ENCODE measurements around the gene PAEP. TPM values are rescaled to one million over a fixed set of nuclear protein-coding genes. Genes with fewer than 3 reads are reported as not detected.

The PAEP gene
- total RNA-seq, 5 donors from 2014 or later (not counting 1 experiment from before 2014, with no cell fraction given), result not detected

GRCh38 chr9:135555203-135555602 is 6.4 kb upstream of the PAEP start:
- Histone ChIP-seq H3K4me3 (ENCODE audit: control insufficient read depth in 1 of 2, extremely low read depth in 1 of 2, low read length in 1 of 2) (no peak overlapping the region), H3K27ac (ENCODE audit: low read length) (no peak overlapping the region), H3K9me3 (no peaks in the 10 kb centered on the region), H3K36me3 (ENCODE audit: control insufficient read depth in 2 of 2, extremely low read depth in 1 of 2, insufficient read depth in 1 of 2, low read length in 1 of 2) (no peaks in the 10 kb centered on the region), H3K4me1 (ENCODE audit: control insufficient read depth in 1 of 2, extremely low read depth in 1 of 2, insufficient read depth in 2 of 2, low read length in 2 of 2) (no peaks in the 10 kb centered on the region), H3K27me3 (replicated peaks in 1 of 2; ENCODE audit: control insufficient read depth in 2 of 2, extremely low read depth in 1 of 2, insufficient read depth in 2 of 2, low read length in 1 of 2) (peaks cover 0 to 23% of the 10 kb centered on the region in 2 experiments)
- ATAC-seq (replicated peaks in 1 of 4) (no peak), DNase-seq (no peak)
- no peaks in the 10 kb centered on the region for H3K4me1 Mint-ChIP-seq
- peaks cover 7 to 17% of the 10 kb centered on the region in 2 donors for H3K27me3 Mint-ChIP-seq
- no peak overlapping the region for H3K27ac Mint-ChIP-seq
- 90% methylated on average over 4 of the region's 5 CpGs for WGBS (ENCODE audit: insufficient coverage)
- no peak overlapping the region for H3K4me3 Mint-ChIP-seq
- no peaks in the 10 kb centered on the region for H3K9me3 Mint-ChIP-seq
- H3K36me3 Mint-ChIP-seq, result no peaks in the 10 kb centered on the region
- POLR2A ChIA-PET, result no interaction called here
- CTCF ChIA-PET, result no interaction called here

GRCh38 chr9:135555910-135556309 is 5.6 kb upstream of the PAEP start:
- 66% methylated on average over 13 of the region's 16 CpGs for WGBS (ENCODE audit: insufficient coverage)
- no peaks in the 10 kb centered on the region for H3K36me3 Mint-ChIP-seq
- H3K27ac Mint-ChIP-seq, result no peak overlapping the region
- H3K27me3 Mint-ChIP-seq, result peaks cover 12 to 15% of the 10 kb centered on the region in 2 donors
- no peaks in the 10 kb centered on the region for H3K4me1 Mint-ChIP-seq
- ATAC-seq (replicated peaks in 1 of 4) (no peak), DNase-seq (no peak)
- no peak overlapping the region for H3K4me3 ChIP-seq (ENCODE audit: control insufficient read depth in 1 of 2, extremely low read depth in 1 of 2, low read length in 1 of 2)
- H3K4me3 Mint-ChIP-seq, result no peak overlapping the region
- no peaks in the 10 kb centered on the region for H3K9me3 Mint-ChIP-seq
- H3K27ac ChIP-seq (ENCODE audit: low read length), result no peak overlapping the region
- CTCF ChIA-PET, result no interaction called here
- no peaks in the 10 kb centered on the region for H3K36me3 ChIP-seq (ENCODE audit: control insufficient read depth in 2 of 2, extremely low read depth in 1 of 2, insufficient read depth in 1 of 2, low read length in 1 of 2)
- POLR2A ChIA-PET, result no interaction called here
- peaks cover 0 to 18% of the 10 kb centered on the region in 2 experiments for H3K27me3 ChIP-seq (replicated peaks in 1 of 2; ENCODE audit: control insufficient read depth in 2 of 2, extremely low read depth in 1 of 2, insufficient read depth in 2 of 2, low read length in 1 of 2)
- no peaks in the 10 kb centered on the region for H3K9me3 ChIP-seq
- H3K4me1 ChIP-seq (ENCODE audit: control insufficient read depth in 1 of 2, extremely low read depth in 1 of 2, insufficient read depth in 2 of 2, low read length in 2 of 2), result no peaks in the 10 kb centered on the region

- peaks cover 0 to 38% of the 10 kb centered on the region in 2 experiments for H3K27me3 ChIP-seq (replicated peaks in 1 of 2; ENCODE audit: control insufficient read depth in 2 of 2, extremely low read depth in 1 of 2, insufficient read depth in 2 of 2, low read length in 1 of 2)
- no peaks in the 10 kb centered on the region for H3K36me3 Mint-ChIP-seq
- no peak for ATAC-seq (replicated peaks in 1 of 4)
- H3K36me3 ChIP-seq (ENCODE audit: control insufficient read depth in 2 of 2, extremely low read depth in 1 of 2, insufficient read depth in 1 of 2, low read length in 1 of 2), result no peaks in the 10 kb centered on the region
- 67% methylated on average over 7 of the region's 11 CpGs for WGBS (ENCODE audit: insufficient coverage)
- H3K27me3 Mint-ChIP-seq, result peaks cover 10 to 29% of the 10 kb centered on the region in 2 donors
- no peak overlapping the region for H3K4me3 Mint-ChIP-seq
- no peaks in the 10 kb centered on the region for H3K4me1 ChIP-seq (ENCODE audit: control insufficient read depth in 1 of 2, extremely low read depth in 1 of 2, insufficient read depth in 2 of 2, low read length in 2 of 2)
- CTCF ChIA-PET, result interaction anchor here in 1 of 2 donors (0.7 kb wide), 1 partner anchor 61 kb away, joined by 4 read pairs; no protein-coding TSS in a partner anchor
- H3K9me3 ChIP-seq, result no peaks in the 10 kb centered on the region
- POLR2A ChIA-PET, result no interaction called here
- no peaks in the 10 kb centered on the region for H3K9me3 Mint-ChIP-seq
- H3K27ac Mint-ChIP-seq, result no peak overlapping the region
- no peaks in the 10 kb centered on the region for H3K4me1 Mint-ChIP-seq
- no peak overlapping the region for H3K4me3 ChIP-seq (ENCODE audit: control insufficient read depth in 1 of 2, extremely low read depth in 1 of 2, low read length in 1 of 2)
- H3K27ac ChIP-seq (ENCODE audit: low read length), result no peak overlapping the region
- DNase-seq, result no peak
These were observed 1.9 kb upstream of the PAEP start for GRCh38 chr9:135559606-135560005.

DNA sequence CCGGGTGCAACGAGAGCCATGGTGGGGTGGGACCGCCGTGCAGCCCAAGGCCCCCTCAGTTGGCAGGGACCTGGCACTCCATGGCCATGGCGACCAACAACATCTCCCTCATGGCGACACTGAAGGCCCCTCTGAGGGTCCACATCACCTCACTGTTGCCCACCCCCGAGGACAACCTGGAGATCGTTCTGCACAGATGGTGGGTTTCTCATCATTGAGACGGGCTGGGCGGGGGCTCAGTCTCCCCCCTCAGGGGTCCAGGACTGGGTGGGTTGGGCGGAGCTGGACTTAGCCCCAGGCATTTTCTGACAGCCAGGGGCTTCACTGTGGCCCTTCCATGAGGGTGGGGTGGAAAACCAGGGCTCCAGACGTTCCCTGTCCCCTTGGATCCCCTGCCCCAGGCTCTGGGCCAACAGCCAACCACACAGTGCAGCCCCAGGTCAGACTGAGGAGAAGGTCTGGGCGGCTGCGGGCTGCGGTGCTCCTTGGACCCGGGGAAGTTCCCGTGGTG is 734 bp downstream of the PAEP start:
- no peak for ATAC-seq (replicated peaks in 1 of 4)
- ChIA-PET POLR2A (no interaction called here), CTCF (no interaction called here)
- Mint-ChIP-seq H3K4me1 (no peaks in the 10 kb centered on the region), H3K9me3 (no peaks in the 10 kb centered on the region), H3K4me3 (no peak overlapping the region), H3K27ac (no peak overlapping the region), H3K27me3 (peaks cover 17 to 44% of the 10 kb centered on the region in 2 donors), H3K36me3 (no peaks in the 10 kb centered on the region)
- Histone ChIP-seq H3K27me3 (replicated peaks in 1 of 2; ENCODE audit: control insufficient read depth in 2 of 2, extremely low read depth in 1 of 2, insufficient read depth in 2 of 2, low read length in 1 of 2) (peaks cover 0 to 53% of the 10 kb centered on the region in 2 experiments), H3K9me3 (no peaks in the 10 kb centered on the region), H3K27ac (ENCODE audit: low read length) (no peak overlapping the region), H3K4me1 (ENCODE audit: control insufficient read depth in 1 of 2, extremely low read depth in 1 of 2, insufficient read depth in 2 of 2, low read length in 2 of 2) (no peaks in the 10 kb centered on the region), H3K36me3 (ENCODE audit: control insufficient read depth in 2 of 2, extremely low read depth in 1 of 2, insufficient read depth in 1 of 2, low read length in 1 of 2) (no peaks in the 10 kb centered on the region), H3K4me3 (ENCODE audit: control insufficient read depth in 1 of 2, extremely low read depth in 1 of 2, low read length in 1 of 2) (no peak overlapping the region)
- no peak for DNase-seq
- WGBS (ENCODE audit: insufficient coverage), result 86% methylated on average over 10 of the region's 17 CpGs

- Mint-ChIP-seq H3K27me3 (peaks cover 17 to 44% of the 10 kb centered on the region in 2 donors), H3K9me3 (no peaks in the 10 kb centered on the region)
- no peak for ATAC-seq (replicated peaks in 1 of 4)
These were observed 1.5 kb downstream of the PAEP start for GRCh38 chr9:135563039-135563476.

DNA sequence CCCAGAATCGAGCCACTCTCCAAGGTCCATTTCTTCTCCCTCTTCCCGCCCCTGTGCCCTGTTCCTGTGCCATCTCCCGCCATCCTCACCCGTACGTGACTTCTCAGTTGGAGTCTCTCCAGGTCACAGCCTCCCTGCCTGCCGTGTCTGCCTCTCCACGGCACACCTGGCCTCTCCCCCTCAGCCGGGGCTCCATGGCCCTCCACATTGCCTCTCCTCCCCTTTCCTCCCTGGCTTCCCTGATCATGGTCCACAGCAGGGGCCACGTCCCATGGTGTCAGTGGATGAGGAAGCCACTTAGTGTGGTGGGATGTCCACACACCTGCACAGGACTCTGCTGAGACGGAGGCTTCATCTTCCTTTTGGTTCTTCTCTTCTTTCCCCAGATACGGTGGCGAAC is 2.3 kb downstream of the PAEP start:
- H3K27me3 Mint-ChIP-seq, result peaks cover 13 to 39% of the 10 kb centered on the region in 2 donors
- Histone ChIP-seq H3K4me3 (ENCODE audit: control insufficient read depth in 1 of 2, extremely low read depth in 1 of 2, low read length in 1 of 2) (no peak overlapping the region), H3K36me3 (ENCODE audit: control insufficient read depth in 2 of 2, extremely low read depth in 1 of 2, insufficient read depth in 1 of 2, low read length in 1 of 2) (no peaks in the 10 kb centered on the region), H3K27me3 (replicated peaks in 1 of 2; ENCODE audit: control insufficient read depth in 2 of 2, extremely low read depth in 1 of 2, insufficient read depth in 2 of 2, low read length in 1 of 2) (peaks cover 0 to 50% of the 10 kb centered on the region in 2 experiments), H3K9me3 (no peaks in the 10 kb centered on the region), H3K27ac (ENCODE audit: low read length) (no peak overlapping the region), H3K4me1 (ENCODE audit: control insufficient read depth in 1 of 2, extremely low read depth in 1 of 2, insufficient read depth in 2 of 2, low read length in 2 of 2) (no peaks in the 10 kb centered on the region)
- H3K9me3 Mint-ChIP-seq, result peaks cover under 1 to 1% (median under 1%) of the 10 kb centered on the region in 3 donors
- H3K4me3 Mint-ChIP-seq, result no peak overlapping the region
- no peaks in the 10 kb centered on the region for H3K4me1 Mint-ChIP-seq
- no peak for ATAC-seq (replicated peaks in 1 of 4)
- peak in 1 of 35 experiments; percentile 16 for DNase-seq
- no peaks in the 10 kb centered on the region for H3K36me3 Mint-ChIP-seq
- POLR2A ChIA-PET, result no interaction called here
- WGBS (ENCODE audit: insufficient coverage), result 78% methylated on average over 7 of the region's 12 CpGs
- CTCF ChIA-PET, result no interaction called here
- peak overlapping the region in 1 of 2 donors; percentile 19 for H3K27ac Mint-ChIP-seq

More at GRCh38 chr9:135563039-135563476, 1.5 kb downstream of the PAEP start:
- Mint-ChIP-seq H3K27ac (no peak overlapping the region), H3K36me3 (no peaks in the 10 kb centered on the region), H3K4me1 (no peaks in the 10 kb centered on the region), H3K4me3 (no peak overlapping the region)
- Histone ChIP-seq H3K27ac (ENCODE audit: low read length) (no peak overlapping the region), H3K4me1 (ENCODE audit: control insufficient read depth in 1 of 2, extremely low read depth in 1 of 2, insufficient read depth in 2 of 2, low read length in 2 of 2) (no peaks in the 10 kb centered on the region), H3K9me3 (no peaks in the 10 kb centered on the region), H3K4me3 (ENCODE audit: control insufficient read depth in 1 of 2, extremely low read depth in 1 of 2, low read length in 1 of 2) (no peak overlapping the region), H3K27me3 (replicated peaks in 1 of 2; ENCODE audit: control insufficient read depth in 2 of 2, extremely low read depth in 1 of 2, insufficient read depth in 2 of 2, low read length in 1 of 2) (peaks cover 0 to 53% of the 10 kb centered on the region in 2 experiments), H3K36me3 (ENCODE audit: control insufficient read depth in 2 of 2, extremely low read depth in 1 of 2, insufficient read depth in 1 of 2, low read length in 1 of 2) (no peaks in the 10 kb centered on the region)
- DNase-seq, result no peak
- CTCF ChIA-PET, result no interaction called here
- POLR2A ChIA-PET, result no interaction called here
- 83% methylated on average over 1 of the region's 1 CpG for WGBS (ENCODE audit: insufficient coverage)
